Testis (tissue), 2 donors: ENCODE results near the gene INPP5K.

Experiments
- POLR2A ChIP-seq: fragments of 450-650 bp; IDR thresholded peaks from one replicate; pipeline ENCODE4 v1.6.1; 2017; ENCODE audit warnings: antibody characterized with exemption, mild to moderate bottlenecking, moderate library complexity
- TF ChIP-seq, protein P1 (sequence below), 3 experiments: fragments of 450-650 bp in 2 of 3; fragments of 200-600 bp in 1 of 3; sonication (generic) in 1 of 3; IDR thresholded peaks; one replicate each; pipeline ENCODE4 v1.5.1; 2016 to 2019; ENCODE audit warnings: antibody characterized with exemption in 3 of 3, mild to moderate bottlenecking in 2 of 3, moderate library complexity in 1 of 3

DNA sequence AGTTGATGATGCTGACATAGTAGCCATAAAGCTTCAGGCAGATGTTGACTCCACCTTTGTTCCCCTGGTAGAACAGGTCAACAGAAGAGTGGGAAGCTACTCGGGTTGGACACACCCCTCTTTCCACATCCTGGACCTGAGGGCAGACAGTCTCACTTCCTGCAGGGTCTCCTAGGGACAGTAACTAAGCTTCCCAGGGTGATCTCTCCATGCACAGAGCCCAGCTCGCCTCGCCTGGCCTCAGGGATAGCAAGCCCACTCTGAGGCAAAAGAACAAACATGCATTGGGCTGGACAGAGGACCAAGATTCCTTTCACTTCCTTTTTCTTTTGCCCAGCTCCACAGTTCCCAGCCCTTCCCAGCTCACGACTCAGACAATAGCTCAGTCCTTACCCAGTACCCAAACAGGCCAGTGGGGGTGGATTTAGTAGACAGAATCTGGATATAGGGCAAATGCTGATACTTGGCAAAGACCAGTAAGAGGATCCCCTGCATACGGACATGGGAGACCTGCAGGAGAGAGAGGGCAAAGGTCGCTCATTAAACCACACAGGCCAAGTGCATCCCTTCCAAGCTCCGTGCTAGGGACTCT is 7.0 kb downstream of the INPP5K start:
- TF ChIP-seq, protein P1, sequence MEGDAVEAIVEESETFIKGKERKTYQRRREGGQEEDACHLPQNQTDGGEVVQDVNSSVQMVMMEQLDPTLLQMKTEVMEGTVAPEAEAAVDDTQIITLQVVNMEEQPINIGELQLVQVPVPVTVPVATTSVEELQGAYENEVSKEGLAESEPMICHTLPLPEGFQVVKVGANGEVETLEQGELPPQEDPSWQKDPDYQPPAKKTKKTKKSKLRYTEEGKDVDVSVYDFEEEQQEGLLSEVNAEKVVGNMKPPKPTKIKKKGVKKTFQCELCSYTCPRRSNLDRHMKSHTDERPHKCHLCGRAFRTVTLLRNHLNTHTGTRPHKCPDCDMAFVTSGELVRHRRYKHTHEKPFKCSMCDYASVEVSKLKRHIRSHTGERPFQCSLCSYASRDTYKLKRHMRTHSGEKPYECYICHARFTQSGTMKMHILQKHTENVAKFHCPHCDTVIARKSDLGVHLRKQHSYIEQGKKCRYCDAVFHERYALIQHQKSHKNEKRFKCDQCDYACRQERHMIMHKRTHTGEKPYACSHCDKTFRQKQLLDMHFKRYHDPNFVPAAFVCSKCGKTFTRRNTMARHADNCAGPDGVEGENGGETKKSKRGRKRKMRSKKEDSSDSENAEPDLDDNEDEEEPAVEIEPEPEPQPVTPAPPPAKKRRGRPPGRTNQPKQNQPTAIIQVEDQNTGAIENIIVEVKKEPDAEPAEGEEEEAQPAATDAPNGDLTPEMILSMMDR (IDR thresholded peaks at IDR 0.05), result no peak
- TF ChIP-seq POLR2A, result no peak
